ENCODE results near the gene CCL25. TPM values are rescaled to one million over a fixed set of nuclear protein-coding genes. Genes with fewer than 3 reads are reported as not detected.

CCL25 gene
- total and polyA plus RNA-seq, 2 experiments from 2014 or later: 0.52 to 0.73 TPM

DNA sequence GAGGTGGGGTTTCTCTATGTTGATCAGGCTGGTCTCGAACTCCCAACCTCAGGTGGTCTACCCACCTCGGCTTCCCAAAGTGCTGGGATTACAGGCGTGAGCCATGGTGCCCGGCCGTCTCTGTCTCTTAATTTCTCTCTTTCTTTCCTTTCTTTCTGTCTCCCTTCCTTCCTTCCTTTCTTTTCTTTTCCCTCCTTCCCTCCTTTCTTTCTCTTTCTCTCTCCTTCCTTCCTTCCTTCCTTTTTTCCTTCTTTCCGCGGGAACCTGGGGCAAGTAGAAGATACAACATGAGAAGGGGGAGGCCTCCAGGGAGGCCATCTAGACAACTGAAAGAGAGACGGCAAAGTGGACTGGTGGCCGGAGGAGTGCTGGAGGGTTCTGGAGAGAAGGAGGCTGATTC lies 31.9 kb upstream of the CCL25 start:
- H3K4me1 Mint-ChIP-seq: no peaks in the 10 kb centered on the region
- no peak overlapping the region for H3K27ac Mint-ChIP-seq
- ATAC-seq: no peak

More for the DNA sequence above, 31.9 kb upstream of the CCL25 start:
- Histone ChIP-seq H4K20me1 (replicated peaks; ENCODE audit: insufficient read depth) (no peaks in the 10 kb centered on the region), H3K4me3 (no peak overlapping the region), H3K27me3 (ENCODE audit: insufficient read depth) (no peaks in the 10 kb centered on the region), H3F3A (replicated peaks; ENCODE audit: low read depth) (no peaks in the 10 kb centered on the region), H3K4me2 (no peak overlapping the region), H2AFZ (no peak overlapping the region), H3K79me2 (replicated peaks; ENCODE audit: insufficient read depth) (no peaks in the 10 kb centered on the region), H3K27ac (ENCODE audit: low read depth) (no peak overlapping the region; the same call in 1 of the 2 replicates), H3K9me2 (ENCODE audit: insufficient read depth) (no peaks in the 10 kb centered on the region), H3K36me3 (ENCODE audit: insufficient read depth) (no peaks in the 10 kb centered on the region), H3K4me1 (ENCODE audit: insufficient read depth) (no peaks in the 10 kb centered on the region)
- Mint-ChIP-seq H3K27me3 (ENCODE audit: insufficient read depth, low read depth, poor library complexity) (peaks cover 13% of the 10 kb centered on the region), H3K4me3 (no peak overlapping the region; the same call in 2 of the 3 replicates), H3K9me3 (peaks cover 3% of the 10 kb centered on the region; the same call in 1 of the 3 replicates), H3K36me3 (ENCODE audit: low read depth) (no peaks in the 10 kb centered on the region)
- TF ChIP-seq EZH2 (IDR thresholded peaks at IDR 0.05; ENCODE audit: low read depth, unreplicated experiment) (no peak), EZH2phosphoT487 (IDR thresholded peaks at IDR 0.05; ENCODE audit: unreplicated experiment) (no peak), ZNF331 (CRISPR knock-in tag; IDR thresholded peaks at IDR 0.05; ENCODE audit: low read depth) (no peak), JUNB (IDR thresholded peaks at IDR 0.05; ENCODE audit: unreplicated experiment) (no peak), ZNF114 (CRISPR knock-in tag; IDR thresholded peaks at IDR 0.05) (no peak), CREB1 (CRISPR knock-in tag; IDR thresholded peaks at IDR 0.05; ENCODE audit: low read depth) (no peak), STAT1 (IDR thresholded peaks at IDR 0.05; ENCODE audit: unreplicated experiment) (no peak), POLR2AphosphoS5 (IDR thresholded peaks at IDR 0.05; ENCODE audit: low read depth) (no peak)
- TF ChIP-seq, protein P1, sequence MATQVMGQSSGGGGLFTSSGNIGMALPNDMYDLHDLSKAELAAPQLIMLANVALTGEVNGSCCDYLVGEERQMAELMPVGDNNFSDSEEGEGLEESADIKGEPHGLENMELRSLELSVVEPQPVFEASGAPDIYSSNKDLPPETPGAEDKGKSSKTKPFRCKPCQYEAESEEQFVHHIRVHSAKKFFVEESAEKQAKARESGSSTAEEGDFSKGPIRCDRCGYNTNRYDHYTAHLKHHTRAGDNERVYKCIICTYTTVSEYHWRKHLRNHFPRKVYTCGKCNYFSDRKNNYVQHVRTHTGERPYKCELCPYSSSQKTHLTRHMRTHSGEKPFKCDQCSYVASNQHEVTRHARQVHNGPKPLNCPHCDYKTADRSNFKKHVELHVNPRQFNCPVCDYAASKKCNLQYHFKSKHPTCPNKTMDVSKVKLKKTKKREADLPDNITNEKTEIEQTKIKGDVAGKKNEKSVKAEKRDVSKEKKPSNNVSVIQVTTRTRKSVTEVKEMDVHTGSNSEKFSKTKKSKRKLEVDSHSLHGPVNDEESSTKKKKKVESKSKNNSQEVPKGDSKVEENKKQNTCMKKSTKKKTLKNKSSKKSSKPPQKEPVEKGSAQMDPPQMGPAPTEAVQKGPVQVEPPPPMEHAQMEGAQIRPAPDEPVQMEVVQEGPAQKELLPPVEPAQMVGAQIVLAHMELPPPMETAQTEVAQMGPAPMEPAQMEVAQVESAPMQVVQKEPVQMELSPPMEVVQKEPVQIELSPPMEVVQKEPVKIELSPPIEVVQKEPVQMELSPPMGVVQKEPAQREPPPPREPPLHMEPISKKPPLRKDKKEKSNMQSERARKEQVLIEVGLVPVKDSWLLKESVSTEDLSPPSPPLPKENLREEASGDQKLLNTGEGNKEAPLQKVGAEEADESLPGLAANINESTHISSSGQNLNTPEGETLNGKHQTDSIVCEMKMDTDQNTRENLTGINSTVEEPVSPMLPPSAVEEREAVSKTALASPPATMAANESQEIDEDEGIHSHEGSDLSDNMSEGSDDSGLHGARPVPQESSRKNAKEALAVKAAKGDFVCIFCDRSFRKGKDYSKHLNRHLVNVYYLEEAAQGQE (IDR thresholded peaks at IDR 0.05; ENCODE audit: unreplicated experiment): no peak
- TF ChIP-seq, protein P2, sequence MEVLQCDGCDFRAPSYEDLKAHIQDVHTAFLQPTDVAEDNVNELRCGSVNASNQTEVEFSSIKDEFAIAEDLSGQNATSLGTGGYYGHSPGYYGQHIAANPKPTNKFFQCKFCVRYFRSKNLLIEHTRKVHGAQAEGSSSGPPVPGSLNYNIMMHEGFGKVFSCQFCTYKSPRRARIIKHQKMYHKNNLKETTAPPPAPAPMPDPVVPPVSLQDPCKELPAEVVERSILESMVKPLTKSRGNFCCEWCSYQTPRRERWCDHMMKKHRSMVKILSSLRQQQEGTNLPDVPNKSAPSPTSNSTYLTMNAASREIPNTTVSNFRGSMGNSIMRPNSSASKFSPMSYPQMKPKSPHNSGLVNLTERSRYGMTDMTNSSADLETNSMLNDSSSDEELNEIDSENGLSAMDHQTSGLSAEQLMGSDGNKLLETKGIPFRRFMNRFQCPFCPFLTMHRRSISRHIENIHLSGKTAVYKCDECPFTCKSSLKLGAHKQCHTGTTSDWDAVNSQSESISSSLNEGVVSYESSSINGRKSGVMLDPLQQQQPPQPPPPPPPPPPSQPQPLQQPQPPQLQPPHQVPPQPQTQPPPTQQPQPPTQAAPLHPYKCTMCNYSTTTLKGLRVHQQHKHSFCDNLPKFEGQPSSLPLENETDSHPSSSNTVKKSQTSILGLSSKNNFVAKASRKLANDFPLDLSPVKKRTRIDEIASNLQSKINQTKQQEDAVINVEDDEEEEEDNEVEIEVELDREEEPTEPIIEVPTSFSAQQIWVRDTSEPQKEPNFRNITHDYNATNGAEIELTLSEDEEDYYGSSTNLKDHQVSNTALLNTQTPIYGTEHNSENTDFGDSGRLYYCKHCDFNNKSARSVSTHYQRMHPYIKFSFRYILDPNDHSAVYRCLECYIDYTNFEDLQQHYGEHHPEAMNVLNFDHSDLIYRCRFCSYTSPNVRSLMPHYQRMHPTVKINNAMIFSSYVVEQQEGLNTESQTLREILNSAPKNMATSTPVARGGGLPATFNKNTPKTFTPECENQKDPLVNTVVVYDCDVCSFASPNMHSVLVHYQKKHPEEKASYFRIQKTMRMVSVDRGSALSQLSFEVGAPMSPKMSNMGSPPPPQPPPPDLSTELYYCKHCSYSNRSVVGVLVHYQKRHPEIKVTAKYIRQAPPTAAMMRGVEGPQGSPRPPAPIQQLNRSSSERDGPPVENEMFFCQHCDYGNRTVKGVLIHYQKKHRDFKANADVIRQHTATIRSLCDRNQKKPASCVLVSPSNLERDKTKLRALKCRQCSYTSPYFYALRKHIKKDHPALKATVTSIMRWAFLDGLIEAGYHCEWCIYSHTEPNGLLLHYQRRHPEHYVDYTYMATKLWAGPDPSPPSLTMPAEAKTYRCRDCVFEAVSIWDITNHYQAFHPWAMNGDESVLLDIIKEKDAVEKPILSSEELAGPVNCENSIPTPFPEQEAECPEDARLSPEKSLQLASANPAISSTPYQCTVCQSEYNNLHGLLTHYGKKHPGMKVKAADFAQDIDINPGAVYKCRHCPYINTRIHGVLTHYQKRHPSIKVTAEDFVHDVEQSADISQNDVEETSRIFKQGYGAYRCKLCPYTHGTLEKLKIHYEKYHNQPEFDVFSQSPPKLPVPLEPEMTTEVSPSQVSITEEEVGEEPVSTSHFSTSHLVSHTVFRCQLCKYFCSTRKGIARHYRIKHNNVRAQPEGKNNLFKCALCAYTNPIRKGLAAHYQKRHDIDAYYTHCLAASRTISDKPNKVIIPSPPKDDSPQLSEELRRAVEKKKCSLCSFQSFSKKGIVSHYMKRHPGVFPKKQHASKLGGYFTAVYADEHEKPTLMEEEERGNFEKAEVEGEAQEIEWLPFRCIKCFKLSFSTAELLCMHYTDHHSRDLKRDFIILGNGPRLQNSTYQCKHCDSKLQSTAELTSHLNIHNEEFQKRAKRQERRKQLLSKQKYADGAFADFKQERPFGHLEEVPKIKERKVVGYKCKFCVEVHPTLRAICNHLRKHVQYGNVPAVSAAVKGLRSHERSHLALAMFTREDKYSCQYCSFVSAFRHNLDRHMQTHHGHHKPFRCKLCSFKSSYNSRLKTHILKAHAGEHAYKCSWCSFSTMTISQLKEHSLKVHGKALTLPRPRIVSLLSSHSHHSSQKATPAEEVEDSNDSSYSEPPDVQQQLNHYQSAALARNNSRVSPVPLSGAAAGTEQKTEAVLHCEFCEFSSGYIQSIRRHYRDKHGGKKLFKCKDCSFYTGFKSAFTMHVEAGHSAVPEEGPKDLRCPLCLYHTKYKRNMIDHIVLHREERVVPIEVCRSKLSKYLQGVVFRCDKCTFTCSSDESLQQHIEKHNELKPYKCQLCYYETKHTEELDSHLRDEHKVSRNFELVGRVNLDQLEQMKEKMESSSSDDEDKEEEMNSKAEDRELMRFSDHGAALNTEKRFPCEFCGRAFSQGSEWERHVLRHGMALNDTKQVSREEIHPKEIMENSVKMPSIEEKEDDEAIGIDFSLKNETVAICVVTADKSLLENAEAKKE (CRISPR knock-in tag; IDR thresholded peaks at IDR 0.05): no peak
- TF ChIP-seq, protein P3, sequence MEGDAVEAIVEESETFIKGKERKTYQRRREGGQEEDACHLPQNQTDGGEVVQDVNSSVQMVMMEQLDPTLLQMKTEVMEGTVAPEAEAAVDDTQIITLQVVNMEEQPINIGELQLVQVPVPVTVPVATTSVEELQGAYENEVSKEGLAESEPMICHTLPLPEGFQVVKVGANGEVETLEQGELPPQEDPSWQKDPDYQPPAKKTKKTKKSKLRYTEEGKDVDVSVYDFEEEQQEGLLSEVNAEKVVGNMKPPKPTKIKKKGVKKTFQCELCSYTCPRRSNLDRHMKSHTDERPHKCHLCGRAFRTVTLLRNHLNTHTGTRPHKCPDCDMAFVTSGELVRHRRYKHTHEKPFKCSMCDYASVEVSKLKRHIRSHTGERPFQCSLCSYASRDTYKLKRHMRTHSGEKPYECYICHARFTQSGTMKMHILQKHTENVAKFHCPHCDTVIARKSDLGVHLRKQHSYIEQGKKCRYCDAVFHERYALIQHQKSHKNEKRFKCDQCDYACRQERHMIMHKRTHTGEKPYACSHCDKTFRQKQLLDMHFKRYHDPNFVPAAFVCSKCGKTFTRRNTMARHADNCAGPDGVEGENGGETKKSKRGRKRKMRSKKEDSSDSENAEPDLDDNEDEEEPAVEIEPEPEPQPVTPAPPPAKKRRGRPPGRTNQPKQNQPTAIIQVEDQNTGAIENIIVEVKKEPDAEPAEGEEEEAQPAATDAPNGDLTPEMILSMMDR (conservative IDR thresholded peaks at IDR 0.05; ENCODE audit: low read depth in 2 of 2): no peak
- no peak for DNase-seq (ENCODE audit: low spot score)
